ENCODE data around the gene TMEM18. TPM values are rescaled to one million over a fixed set of nuclear protein-coding genes. Genes with fewer than 3 reads are reported as not detected.

The TMEM18 gene
- total and polyA plus RNA-seq, 2 donors, result 25.0 to 25.6 TPM

- Histone ChIP-seq H3K4me3 (ENCODE audit: low read length in 2 of 2) (no peak overlapping the region), H3K36me3 (ENCODE audit: control insufficient read depth in 2 of 2, insufficient read depth in 2 of 2, low read length in 1 of 2) (peaks cover 51 to 69% of the 10 kb centered on the region in 2 donors), H3K9me3 (ENCODE audit: control insufficient read depth in 2 of 2, insufficient read depth in 1 of 2, low read length in 1 of 2) (no peaks in the 10 kb centered on the region), H3K27me3 (ENCODE audit: control insufficient read depth in 2 of 2, insufficient read depth in 1 of 2, low read length in 1 of 2) (no peaks in the 10 kb centered on the region), H3K4me1 (ENCODE audit: control insufficient read depth in 2 of 2, insufficient read depth in 2 of 2, low read length in 2 of 2) (peaks cover 7 to 12% of the 10 kb centered on the region in 2 donors), H3K27ac (ENCODE audit: low read depth in 1 of 2, low read length in 1 of 2) (no peak overlapping the region)
- no peak for DNase-seq (ENCODE audit: low read depth in 6 of 9, low spot score in 9 of 9)
- WGBS, result 99% methylated on average over 13 of the region's 13 CpGs
These were observed 4.7 kb downstream of the TMEM18 start for GRCh38 chr2:672606-672905.

GRCh38 chr2:671787-672605 lies 5.2 kb downstream of the TMEM18 start:
- WGBS, result 98% methylated on average over 18 of the region's 18 CpGs
- no peak overlapping the region for H3K27ac ChIP-seq (ENCODE audit: low read depth in 1 of 2, low read length in 1 of 2)
- no peak for DNase-seq (ENCODE audit: low read depth in 6 of 9, low spot score in 9 of 9)
- H3K9me3 ChIP-seq (ENCODE audit: control insufficient read depth in 2 of 2, insufficient read depth in 1 of 2, low read length in 1 of 2), result no peaks in the 10 kb centered on the region
- H3K4me3 ChIP-seq (ENCODE audit: low read length in 2 of 2), result no peak overlapping the region
- no peaks in the 10 kb centered on the region for H3K27me3 ChIP-seq (ENCODE audit: control insufficient read depth in 2 of 2, insufficient read depth in 1 of 2, low read length in 1 of 2)
- peaks cover 51 to 71% of the 10 kb centered on the region in 2 donors for H3K36me3 ChIP-seq (ENCODE audit: control insufficient read depth in 2 of 2, insufficient read depth in 2 of 2, low read length in 1 of 2)
- H3K4me1 ChIP-seq (ENCODE audit: control insufficient read depth in 2 of 2, insufficient read depth in 2 of 2, low read length in 2 of 2), result peaks cover 7 to 12% of the 10 kb centered on the region in 2 donors

- DNase-seq (ENCODE audit: low read depth in 6 of 9, low spot score in 9 of 9), result no peak
- Histone ChIP-seq H3K27ac (ENCODE audit: low read depth in 1 of 2, low read length in 1 of 2) (no peak overlapping the region), H3K9me3 (ENCODE audit: control insufficient read depth in 2 of 2, insufficient read depth in 1 of 2, low read length in 1 of 2) (peaks cover 2 to 6% of the 10 kb centered on the region in 2 donors), H3K27me3 (ENCODE audit: control insufficient read depth in 2 of 2, insufficient read depth in 1 of 2, low read length in 1 of 2) (no peaks in the 10 kb centered on the region), H3K4me1 (ENCODE audit: control insufficient read depth in 2 of 2, insufficient read depth in 2 of 2, low read length in 2 of 2) (peaks cover 5 to 10% of the 10 kb centered on the region in 2 donors), H3K36me3 (ENCODE audit: control insufficient read depth in 2 of 2, insufficient read depth in 2 of 2, low read length in 1 of 2) (peaks cover 59 to 81% of the 10 kb centered on the region in 2 donors), H3K4me3 (ENCODE audit: low read length in 2 of 2) (no peak overlapping the region)
- 99% methylated on average over 8 of the region's 9 CpGs for WGBS
These were observed 6.1 kb downstream of the TMEM18 start for GRCh38 chr2:671072-671471.

GRCh38 chr2:670637-671036 lies 6.6 kb downstream of the TMEM18 start:
- Histone ChIP-seq H3K4me1 (ENCODE audit: control insufficient read depth in 2 of 2, insufficient read depth in 2 of 2, low read length in 2 of 2) (peaks cover 3 to 5% of the 10 kb centered on the region in 2 donors), H3K4me3 (ENCODE audit: low read length in 2 of 2) (no peak overlapping the region), H3K27ac (ENCODE audit: low read depth in 1 of 2, low read length in 1 of 2) (no peak overlapping the region), H3K36me3 (ENCODE audit: control insufficient read depth in 2 of 2, insufficient read depth in 2 of 2, low read length in 1 of 2) (peaks cover 63 to 84% of the 10 kb centered on the region in 2 donors), H3K9me3 (ENCODE audit: control insufficient read depth in 2 of 2, insufficient read depth in 1 of 2, low read length in 1 of 2) (peaks cover 6 to 10% of the 10 kb centered on the region in 2 donors), H3K27me3 (ENCODE audit: control insufficient read depth in 2 of 2, insufficient read depth in 1 of 2, low read length in 1 of 2) (no peaks in the 10 kb centered on the region)
- WGBS, result 97% methylated on average over 18 of the region's 18 CpGs
- DNase-seq (ENCODE audit: low read depth in 6 of 9, low spot score in 9 of 9), result no peak

- H3K27ac ChIP-seq (ENCODE audit: low read depth in 1 of 2, low read length in 1 of 2), result no peak overlapping the region
- peaks cover 8 to 14% of the 10 kb centered on the region in 2 donors for H3K9me3 ChIP-seq (ENCODE audit: control insufficient read depth in 2 of 2, insufficient read depth in 1 of 2, low read length in 1 of 2)
- no peaks in the 10 kb centered on the region for H3K4me1 ChIP-seq (ENCODE audit: control insufficient read depth in 2 of 2, insufficient read depth in 2 of 2, low read length in 2 of 2)
- H3K36me3 ChIP-seq (ENCODE audit: control insufficient read depth in 2 of 2, insufficient read depth in 2 of 2, low read length in 1 of 2), result peaks cover 69 to 78% of the 10 kb centered on the region in 2 donors
- H3K4me3 ChIP-seq (ENCODE audit: low read length in 2 of 2), result no peak overlapping the region
- no peaks in the 10 kb centered on the region for H3K27me3 ChIP-seq (ENCODE audit: control insufficient read depth in 2 of 2, insufficient read depth in 1 of 2, low read length in 1 of 2)
- 97% methylated on average over 7 of the region's 7 CpGs for WGBS
- DNase-seq (ENCODE audit: low read depth in 6 of 9, low spot score in 9 of 9), result no peak
These were observed 7.9 kb downstream of the TMEM18 start for GRCh38 chr2:669323-669722.

- 96% methylated on average over 3 of the region's 3 CpGs for WGBS
These were observed 9.2 kb downstream of the TMEM18 start for GRCh38 chr2:668000-668398.

GRCh38 chr2:667332-667999 lies 9.7 kb downstream of the TMEM18 start:
- DNase-seq (ENCODE audit: low read depth in 6 of 9, low spot score in 9 of 9), result peak in 1 of 9 donors; percentile 28
- no peak overlapping the region for H3K27ac ChIP-seq (ENCODE audit: low read depth in 1 of 2, low read length in 1 of 2)
- H3K4me3 ChIP-seq (ENCODE audit: low read length in 2 of 2), result no peak overlapping the region
- peaks cover 64 to 72% of the 10 kb centered on the region in 2 donors for H3K36me3 ChIP-seq (ENCODE audit: control insufficient read depth in 2 of 2, insufficient read depth in 2 of 2, low read length in 1 of 2)
- no peaks in the 10 kb centered on the region for H3K4me1 ChIP-seq (ENCODE audit: control insufficient read depth in 2 of 2, insufficient read depth in 2 of 2, low read length in 2 of 2)
- WGBS, result 96% methylated on average over 5 of the region's 5 CpGs
- H3K9me3 ChIP-seq (ENCODE audit: control insufficient read depth in 2 of 2, insufficient read depth in 1 of 2, low read length in 1 of 2), result peaks cover 8 to 14% of the 10 kb centered on the region in 2 donors
- no peaks in the 10 kb centered on the region for H3K27me3 ChIP-seq (ENCODE audit: control insufficient read depth in 2 of 2, insufficient read depth in 1 of 2, low read length in 1 of 2)

More at GRCh38 chr2:668000-668398, 9.2 kb downstream of the TMEM18 start:
- no peak for DNase-seq (ENCODE audit: low read depth in 6 of 9, low spot score in 9 of 9)
- Histone ChIP-seq H3K4me1 (ENCODE audit: control insufficient read depth in 2 of 2, insufficient read depth in 2 of 2, low read length in 2 of 2) (no peaks in the 10 kb centered on the region), H3K9me3 (ENCODE audit: control insufficient read depth in 2 of 2, insufficient read depth in 1 of 2, low read length in 1 of 2) (peaks cover 8 to 14% of the 10 kb centered on the region in 2 donors), H3K4me3 (ENCODE audit: low read length in 2 of 2) (no peak overlapping the region), H3K36me3 (ENCODE audit: control insufficient read depth in 2 of 2, insufficient read depth in 2 of 2, low read length in 1 of 2) (peaks cover 68 to 77% of the 10 kb centered on the region in 2 donors), H3K27me3 (ENCODE audit: control insufficient read depth in 2 of 2, insufficient read depth in 1 of 2, low read length in 1 of 2) (no peaks in the 10 kb centered on the region), H3K27ac (ENCODE audit: low read depth in 1 of 2, low read length in 1 of 2) (no peak overlapping the region)

GRCh38 chr2:666441-666840 lies 10.8 kb downstream of the TMEM18 start:
- DNase-seq (ENCODE audit: low read depth in 6 of 9, low spot score in 9 of 9), result no peak

More at GRCh38 chr2:666441-666840, 10.8 kb downstream of the TMEM18 start:
- Histone ChIP-seq H3K36me3 (ENCODE audit: control insufficient read depth in 2 of 2, insufficient read depth in 2 of 2, low read length in 1 of 2) (peaks cover 56 to 64% of the 10 kb centered on the region in 2 donors), H3K4me3 (ENCODE audit: low read length in 2 of 2) (no peak overlapping the region), H3K27ac (ENCODE audit: low read depth in 1 of 2, low read length in 1 of 2) (no peak overlapping the region), H3K9me3 (ENCODE audit: control insufficient read depth in 2 of 2, insufficient read depth in 1 of 2, low read length in 1 of 2) (peaks cover 8 to 14% of the 10 kb centered on the region in 2 donors), H3K27me3 (ENCODE audit: control insufficient read depth in 2 of 2, insufficient read depth in 1 of 2, low read length in 1 of 2) (no peaks in the 10 kb centered on the region), H3K4me1 (ENCODE audit: control insufficient read depth in 2 of 2, insufficient read depth in 2 of 2, low read length in 2 of 2) (peaks cover 0 to 6% of the 10 kb centered on the region in 2 donors)
- WGBS, result 98% methylated on average over 15 of the region's 15 CpGs
